Astrocyte of the cerebellum (primary cell): Measurements from ENCODE around the gene SSU72.
"Not testable (repeated sequence)": the region's sequence is repeated elsewhere in the genome, so short reads cannot be mapped to it uniquely, and the experiment has no call there.

Source experiments
- DNase-seq: peaks from one replicate; pipeline ENCODE4 v3.0.0-alpha.2; 2011; ENCODE audit warnings: low read depth
- H3K4me3 ChIP-seq: 2 replicates; pipeline ENCODE4 v1.5.1; 2011; ENCODE audit warnings: mild to moderate bottlenecking, low read depth, low read length, moderate library complexity
- in situ Hi-C: cut with HindIII; loops from 2 replicates; pipeline ENCODE4 v1.10.0; 2017; ENCODE audit warnings: low sequenced_read_pairs
- TF ChIP-seq, protein P1 (sequence below): IDR thresholded peaks from 2 replicates; pipeline ENCODE4 v1.5.1; 2012; ENCODE audit warnings: low read length, low read depth, moderate library complexity, mild to moderate bottlenecking; ENCODE audit errors: missing control alignments

Gene SSU72

DNA sequence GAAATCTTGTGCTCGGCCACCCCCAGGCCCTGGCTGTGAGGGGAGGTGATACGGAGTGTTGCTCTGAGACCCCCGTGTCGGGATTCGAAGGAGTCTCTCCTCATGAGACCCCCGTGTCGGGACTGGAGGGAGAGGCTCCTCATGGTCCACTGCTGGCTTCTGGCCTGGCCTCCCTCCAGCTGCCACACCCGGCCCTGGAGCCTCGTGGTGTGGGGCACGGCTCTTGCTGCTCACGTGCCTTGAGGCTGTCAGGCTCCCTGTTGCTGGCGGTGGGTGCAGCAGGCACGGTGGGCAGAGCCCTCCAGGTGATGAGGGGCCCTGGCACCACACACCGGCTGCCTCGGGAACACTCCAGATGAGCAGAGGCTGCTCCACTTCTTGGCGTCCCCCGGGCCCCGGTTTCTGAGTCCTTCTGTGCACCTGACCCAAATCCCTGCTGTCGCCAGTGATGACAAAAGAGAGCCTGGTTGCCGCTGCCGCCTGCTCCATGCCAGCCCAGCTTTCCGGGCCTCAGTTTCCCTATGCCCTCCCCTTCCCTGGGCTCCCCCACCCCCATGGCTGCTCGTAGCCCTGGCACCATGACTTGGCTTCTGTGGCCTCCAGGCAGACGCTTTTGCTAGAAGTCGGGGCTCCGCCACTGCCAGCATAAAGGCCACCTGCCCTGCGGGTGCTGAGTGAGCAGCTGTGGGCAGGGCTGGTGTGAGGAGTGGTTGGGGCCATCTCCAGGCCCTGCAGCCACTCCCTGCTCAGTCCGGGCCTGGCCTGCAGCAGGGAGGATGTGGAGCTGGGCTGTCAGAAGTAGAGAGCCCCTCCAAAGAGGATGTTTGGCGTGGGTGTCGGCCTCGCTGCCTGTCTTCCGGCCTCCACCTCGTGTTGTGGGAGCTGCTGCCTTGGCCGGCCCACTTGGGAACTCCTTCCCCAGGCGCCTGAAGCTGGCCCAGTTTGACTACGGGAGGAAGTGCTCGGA lies 46.1 kb downstream of the SSU72 start:
- in situ Hi-C loops: no loop called here
- no peak for DNase-seq
- TF ChIP-seq, protein P1, sequence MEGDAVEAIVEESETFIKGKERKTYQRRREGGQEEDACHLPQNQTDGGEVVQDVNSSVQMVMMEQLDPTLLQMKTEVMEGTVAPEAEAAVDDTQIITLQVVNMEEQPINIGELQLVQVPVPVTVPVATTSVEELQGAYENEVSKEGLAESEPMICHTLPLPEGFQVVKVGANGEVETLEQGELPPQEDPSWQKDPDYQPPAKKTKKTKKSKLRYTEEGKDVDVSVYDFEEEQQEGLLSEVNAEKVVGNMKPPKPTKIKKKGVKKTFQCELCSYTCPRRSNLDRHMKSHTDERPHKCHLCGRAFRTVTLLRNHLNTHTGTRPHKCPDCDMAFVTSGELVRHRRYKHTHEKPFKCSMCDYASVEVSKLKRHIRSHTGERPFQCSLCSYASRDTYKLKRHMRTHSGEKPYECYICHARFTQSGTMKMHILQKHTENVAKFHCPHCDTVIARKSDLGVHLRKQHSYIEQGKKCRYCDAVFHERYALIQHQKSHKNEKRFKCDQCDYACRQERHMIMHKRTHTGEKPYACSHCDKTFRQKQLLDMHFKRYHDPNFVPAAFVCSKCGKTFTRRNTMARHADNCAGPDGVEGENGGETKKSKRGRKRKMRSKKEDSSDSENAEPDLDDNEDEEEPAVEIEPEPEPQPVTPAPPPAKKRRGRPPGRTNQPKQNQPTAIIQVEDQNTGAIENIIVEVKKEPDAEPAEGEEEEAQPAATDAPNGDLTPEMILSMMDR: no peak
- no peak overlapping the region for H3K4me3 ChIP-seq

DNA sequence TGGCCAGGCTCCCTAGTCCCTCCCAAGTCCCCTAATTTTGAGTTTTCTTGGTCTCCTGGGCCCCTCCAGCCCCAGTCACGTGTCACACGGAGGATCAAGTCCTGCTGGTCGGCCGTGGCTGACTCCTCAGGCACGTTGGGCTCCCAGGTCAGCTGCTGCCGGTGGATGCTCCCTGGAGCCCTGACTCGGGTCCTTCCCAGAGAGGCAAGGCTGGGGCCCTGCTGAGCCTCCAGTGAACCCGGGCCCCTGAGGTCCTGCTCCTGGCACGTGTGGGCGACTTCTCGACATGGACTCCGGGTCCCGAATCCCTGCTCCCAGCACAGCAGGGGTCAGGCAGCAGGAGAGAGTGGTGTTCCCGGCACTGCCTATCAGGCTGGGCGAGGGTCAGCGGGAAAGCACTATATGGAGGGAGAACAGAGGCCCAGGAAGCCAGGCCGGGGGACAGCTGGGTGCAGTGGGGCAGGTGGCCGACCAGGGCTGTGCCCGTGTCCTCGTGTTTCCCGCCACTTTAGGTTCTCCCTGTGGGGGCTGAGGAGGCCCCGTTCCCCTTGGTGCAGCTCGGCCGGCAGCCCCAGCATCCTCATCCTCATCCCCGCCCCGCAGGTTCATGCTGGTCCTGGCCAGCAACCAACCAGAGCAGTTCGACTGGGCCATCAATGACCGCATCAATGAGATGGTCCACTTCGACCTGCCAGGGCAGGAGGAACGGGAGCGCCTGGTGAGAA lies 47.4 kb downstream of the SSU72 start:
- TF ChIP-seq, protein P1: no peak

DNA sequence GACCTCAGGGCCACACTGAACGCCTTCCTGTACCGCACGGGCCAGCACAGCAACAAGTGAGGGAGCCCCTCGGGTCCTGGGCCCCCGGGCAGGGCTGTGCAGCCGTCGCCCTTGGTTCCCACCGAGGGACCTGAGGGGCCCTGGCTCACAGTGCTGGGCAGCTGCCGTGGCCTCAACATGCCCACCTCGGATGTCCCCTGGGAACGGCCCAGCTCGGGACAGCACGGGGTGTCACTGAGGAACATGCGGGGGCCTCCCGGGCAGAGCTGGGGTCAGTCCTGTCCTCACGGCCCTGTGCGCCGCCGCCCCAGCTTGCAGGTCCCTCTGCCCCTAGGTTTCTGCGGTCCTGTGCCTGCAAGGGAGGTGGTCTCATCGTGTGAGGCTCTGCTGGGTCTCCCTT lies 48.2 kb downstream of the SSU72 start:
- in situ Hi-C loops, DNase-seq: not testable (repeated sequence)

More for the DNA sequence above, 47.4 kb downstream of the SSU72 start:
- H3K4me3 ChIP-seq: no peak overlapping the region
- in situ Hi-C loops: no loop called here
- DNase-seq: no peak

DNA sequence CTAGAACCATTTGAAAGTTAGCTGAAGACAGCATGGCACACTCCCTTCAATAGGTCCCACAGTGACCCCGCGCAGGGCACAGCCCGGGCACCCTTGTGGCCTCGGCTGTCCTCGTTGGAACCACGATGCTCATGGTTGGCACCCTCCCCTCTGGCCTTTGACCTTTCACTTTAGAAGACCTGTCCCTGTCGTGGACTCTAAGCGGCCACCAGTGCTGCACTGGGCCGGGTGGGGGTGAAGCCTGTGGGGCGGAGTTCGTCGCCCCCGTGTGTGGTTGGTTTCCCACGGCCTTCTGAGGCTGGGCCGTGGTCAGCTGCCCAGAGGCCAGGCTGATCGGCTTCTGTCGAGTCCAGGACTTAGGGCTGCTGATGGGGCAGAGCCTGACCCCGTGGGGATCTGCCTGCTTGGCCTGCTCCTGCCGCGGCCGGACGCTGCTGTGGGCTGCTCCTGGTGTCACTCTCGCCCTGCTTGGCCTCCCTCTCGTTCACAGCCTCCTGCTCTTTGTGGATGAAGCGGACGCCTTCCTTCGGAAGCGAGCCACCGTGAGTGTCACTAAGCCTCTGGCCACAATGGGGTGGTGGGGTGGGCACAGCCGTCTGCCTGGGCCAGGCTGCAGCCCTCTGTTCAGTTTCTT lies 49.8 kb downstream of the SSU72 start:
- DNase-seq, in situ Hi-C loops, H3K4me3 ChIP-seq: not testable (repeated sequence)

More for the DNA sequence above, 48.2 kb downstream of the SSU72 start:
- H3K4me3 ChIP-seq: not testable (repeated sequence)

DNA sequence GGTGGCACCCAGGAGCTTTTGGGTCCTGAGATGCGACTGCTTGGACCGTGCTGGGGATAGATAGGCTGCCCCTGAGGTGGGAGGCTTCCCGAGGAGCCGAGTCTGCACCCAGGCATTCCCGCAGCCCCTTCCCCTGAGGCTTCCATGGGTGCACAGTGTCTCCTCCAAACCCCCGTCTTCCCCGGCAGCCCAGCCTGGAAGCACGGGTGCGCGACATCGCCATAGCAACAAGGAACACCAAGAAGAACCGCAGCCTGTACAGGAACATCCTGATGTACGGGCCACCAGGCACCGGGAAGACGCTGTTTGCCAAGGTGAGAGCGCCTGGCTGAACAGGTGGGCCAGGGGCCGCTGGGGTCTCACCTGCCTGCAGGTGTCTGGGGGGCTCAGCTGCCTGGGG lies 51.0 kb downstream of the SSU72 start:
- DNase-seq, in situ Hi-C loops, H3K4me3 ChIP-seq: not testable (repeated sequence)

DNA sequence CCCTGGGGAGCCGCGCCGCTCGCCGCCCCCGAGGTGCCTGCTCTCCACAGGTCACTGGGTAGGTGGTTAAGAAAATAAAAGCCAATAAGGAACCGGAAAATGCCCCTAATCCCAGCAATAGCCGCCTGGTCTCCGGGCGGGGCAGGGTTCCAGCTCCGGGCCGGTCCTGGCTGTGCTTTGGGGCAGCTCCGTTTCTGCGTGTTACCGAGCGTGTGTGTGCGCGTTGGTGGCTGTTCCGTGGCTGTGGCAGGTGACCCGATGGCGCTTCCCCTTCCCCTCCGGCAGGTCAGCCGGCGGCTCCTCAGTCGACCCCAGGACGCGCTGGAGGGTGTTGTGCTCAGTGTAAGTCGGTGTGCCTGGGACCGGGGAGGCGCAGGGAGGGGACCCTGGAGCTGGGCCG lies 51.4 kb downstream of the SSU72 start:
- DNase-seq, H3K4me3 ChIP-seq, in situ Hi-C loops: not testable (repeated sequence)

DNA sequence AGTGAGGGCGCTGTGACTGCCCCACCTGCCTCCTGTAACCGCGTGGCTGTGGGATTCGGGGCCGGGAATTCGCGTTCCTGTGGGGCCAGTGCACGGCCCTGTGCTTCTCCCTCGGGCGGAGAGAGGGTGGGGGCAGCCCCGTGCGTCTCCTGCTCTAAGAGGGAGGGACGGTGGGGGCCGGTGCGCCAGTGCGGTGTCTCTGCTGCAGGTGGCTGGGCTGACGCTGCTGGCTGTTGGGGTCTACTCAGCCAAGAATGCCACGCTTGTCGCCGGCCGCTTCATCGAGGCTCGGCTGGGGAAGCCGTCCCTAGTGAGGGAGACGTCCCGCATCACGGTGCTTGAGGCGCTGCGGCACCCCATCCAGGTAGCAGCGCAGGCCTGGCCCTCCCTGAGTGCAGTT lies 52.1 kb downstream of the SSU72 start:
- DNase-seq, H3K4me3 ChIP-seq, in situ Hi-C loops: not testable (repeated sequence)

DNA sequence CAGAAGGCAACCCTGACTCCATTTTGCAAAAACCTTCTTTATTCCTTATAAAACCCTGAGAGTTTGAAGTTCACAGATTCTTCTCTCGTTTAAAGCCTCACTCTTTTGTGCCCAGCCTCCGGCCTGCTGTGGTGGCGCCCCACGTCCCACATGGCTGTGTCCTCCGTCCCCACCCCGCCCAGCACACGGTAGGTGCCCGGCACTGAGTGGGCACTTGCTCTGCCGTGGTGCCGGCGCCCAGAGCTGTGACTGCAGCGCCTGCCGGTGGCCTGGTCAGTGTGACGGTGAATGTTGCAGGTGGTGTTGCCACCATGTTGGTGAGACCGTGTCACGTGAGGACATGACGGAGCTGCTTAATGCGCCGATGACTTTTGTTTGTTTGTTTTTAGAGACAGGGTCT lies 53.3 kb downstream of the SSU72 start:
- DNase-seq: no peak
- TF ChIP-seq, protein P1: no peak
- in situ Hi-C loops: no loop called here
- no peak overlapping the region for H3K4me3 ChIP-seq

DNA sequence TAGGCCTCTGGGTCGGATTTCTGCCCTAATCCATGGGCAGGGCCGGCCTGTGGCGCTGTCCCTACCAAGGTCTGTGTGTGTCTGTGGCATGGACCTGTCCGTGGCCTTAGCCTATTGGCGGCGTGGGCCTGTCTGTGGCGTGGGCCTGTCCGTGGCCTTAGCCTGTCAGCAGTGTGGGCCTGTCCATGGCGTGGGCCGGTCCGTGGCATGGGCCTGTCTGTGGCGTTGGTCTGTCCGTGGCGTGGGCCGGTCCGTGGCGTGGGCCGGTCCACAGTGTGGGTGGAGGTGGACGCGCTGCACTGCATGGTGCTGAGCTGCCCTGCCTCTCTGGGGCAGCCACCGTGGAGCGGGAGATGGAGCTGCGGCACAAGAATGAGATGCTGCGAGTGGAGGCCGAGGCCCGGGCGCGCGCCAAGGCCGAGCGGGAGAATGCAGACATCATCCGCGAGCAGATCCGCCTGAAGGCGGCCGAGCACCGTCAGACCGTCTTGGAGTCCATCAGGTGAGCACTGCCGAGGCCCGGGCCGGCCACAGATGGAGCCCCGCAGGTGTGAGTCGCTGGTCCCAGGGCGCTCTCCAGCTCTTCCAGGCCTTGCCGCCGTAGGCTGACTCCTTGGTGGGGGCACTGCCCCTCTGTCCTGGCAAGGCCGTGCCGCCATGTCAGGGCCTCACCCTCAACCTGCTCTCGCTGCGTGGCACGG lies 54.7 kb downstream of the SSU72 start:
- DNase-seq, H3K4me3 ChIP-seq, in situ Hi-C loops: not testable (repeated sequence)

DNA sequence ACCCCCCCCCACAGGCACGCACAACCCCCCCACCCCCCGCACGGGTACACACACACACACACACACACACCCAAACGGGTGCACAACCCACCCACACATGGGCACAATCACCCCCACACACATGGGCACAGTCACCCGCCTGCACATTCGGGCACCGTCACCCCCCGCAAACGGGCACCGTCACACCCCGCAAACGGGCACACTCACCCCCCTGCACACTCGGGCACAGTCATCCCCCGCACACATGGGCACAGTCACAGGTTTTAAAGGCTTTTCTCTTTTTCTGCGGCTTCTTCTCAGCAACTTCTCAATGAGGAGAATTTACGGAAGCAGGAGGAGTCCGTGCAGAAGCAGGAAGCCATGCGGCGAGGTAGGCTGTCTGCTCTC lies 56.0 kb downstream of the SSU72 start:
- H3K4me3 ChIP-seq, in situ Hi-C loops: not testable (repeated sequence)

More for the DNA sequence above, 56.0 kb downstream of the SSU72 start:
- DNase-seq: not testable (repeated sequence)
